PFSK-1 (cell line): ENCODE results near the gene TTC19.

Experiments used
- FOXP2 ChIP-seq: optimal IDR thresholded peaks from 2 replicates; pipeline ENCODE3; 2011; ENCODE audit warnings: borderline replicate concordance, control low read depth, inconsistent platforms; ENCODE audit not compliant: insufficient read depth; ENCODE audit errors: extremely low read length, extremely low read depth
- POLR2AphosphoS5 ChIP-seq: IDR thresholded peaks from 2 replicates; pipeline ENCODE4 v1.6.1; 2012; ENCODE audit warnings: low read depth, mild to moderate bottlenecking, control low read depth, low read length, moderate library complexity
- SIN3A ChIP-seq: IDR thresholded peaks from 2 replicates; pipeline ENCODE4 v1.6.1; 2012; ENCODE audit warnings: mild to moderate bottlenecking, low read length, moderate library complexity, borderline replicate concordance; ENCODE audit not compliant: insufficient read depth
- TAF1 ChIP-seq: IDR thresholded peaks from 2 replicates; pipeline ENCODE4 v1.6.1; 2012; ENCODE audit warnings: low read length, control low read depth, borderline replicate concordance; ENCODE audit not compliant: insufficient read depth
- TF ChIP-seq, protein P1 (sequence below), 2 experiments: IDR thresholded peaks; 2 replicates each; pipeline versions ENCODE4 v1.6.1 to v1.8.0; 2011 to 2012; ENCODE audit warnings: low read depth in 2 of 2, low read length in 2 of 2, control low read depth in 1 of 2, inconsistent platforms in 1 of 2, mild to moderate bottlenecking in 1 of 2, moderate library complexity in 1 of 2; ENCODE audit not compliant: insufficient read depth in 1 of 2

DNA sequence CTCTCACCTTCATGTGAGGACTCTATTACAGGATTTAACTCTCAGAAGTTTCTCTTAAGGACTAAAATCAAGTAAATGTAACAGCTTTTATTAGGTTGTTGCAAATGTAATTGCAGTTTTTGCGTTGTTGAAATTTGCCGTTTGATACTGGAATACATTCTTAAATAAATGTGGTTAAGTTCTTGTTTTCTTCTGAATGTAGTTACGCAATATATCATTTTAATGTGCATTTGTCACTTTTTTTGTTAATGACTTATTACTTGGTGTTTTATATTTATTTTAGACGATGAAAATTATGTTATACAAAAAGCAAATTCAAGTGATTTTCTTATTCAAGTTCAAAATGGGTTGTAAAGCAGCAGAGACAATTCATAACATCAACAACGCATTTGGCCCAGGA, 76.3 kb downstream of the TTC19 start:
- no peak for TF ChIP-seq TAF1
- TF ChIP-seq POLR2AphosphoS5 = no peak
- TF ChIP-seq, protein P1, sequence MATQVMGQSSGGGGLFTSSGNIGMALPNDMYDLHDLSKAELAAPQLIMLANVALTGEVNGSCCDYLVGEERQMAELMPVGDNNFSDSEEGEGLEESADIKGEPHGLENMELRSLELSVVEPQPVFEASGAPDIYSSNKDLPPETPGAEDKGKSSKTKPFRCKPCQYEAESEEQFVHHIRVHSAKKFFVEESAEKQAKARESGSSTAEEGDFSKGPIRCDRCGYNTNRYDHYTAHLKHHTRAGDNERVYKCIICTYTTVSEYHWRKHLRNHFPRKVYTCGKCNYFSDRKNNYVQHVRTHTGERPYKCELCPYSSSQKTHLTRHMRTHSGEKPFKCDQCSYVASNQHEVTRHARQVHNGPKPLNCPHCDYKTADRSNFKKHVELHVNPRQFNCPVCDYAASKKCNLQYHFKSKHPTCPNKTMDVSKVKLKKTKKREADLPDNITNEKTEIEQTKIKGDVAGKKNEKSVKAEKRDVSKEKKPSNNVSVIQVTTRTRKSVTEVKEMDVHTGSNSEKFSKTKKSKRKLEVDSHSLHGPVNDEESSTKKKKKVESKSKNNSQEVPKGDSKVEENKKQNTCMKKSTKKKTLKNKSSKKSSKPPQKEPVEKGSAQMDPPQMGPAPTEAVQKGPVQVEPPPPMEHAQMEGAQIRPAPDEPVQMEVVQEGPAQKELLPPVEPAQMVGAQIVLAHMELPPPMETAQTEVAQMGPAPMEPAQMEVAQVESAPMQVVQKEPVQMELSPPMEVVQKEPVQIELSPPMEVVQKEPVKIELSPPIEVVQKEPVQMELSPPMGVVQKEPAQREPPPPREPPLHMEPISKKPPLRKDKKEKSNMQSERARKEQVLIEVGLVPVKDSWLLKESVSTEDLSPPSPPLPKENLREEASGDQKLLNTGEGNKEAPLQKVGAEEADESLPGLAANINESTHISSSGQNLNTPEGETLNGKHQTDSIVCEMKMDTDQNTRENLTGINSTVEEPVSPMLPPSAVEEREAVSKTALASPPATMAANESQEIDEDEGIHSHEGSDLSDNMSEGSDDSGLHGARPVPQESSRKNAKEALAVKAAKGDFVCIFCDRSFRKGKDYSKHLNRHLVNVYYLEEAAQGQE (IDR thresholded peaks at IDR 0.05; ENCODE audit: insufficient read depth in 1 of 2, low read depth in 2 of 2, low read length in 2 of 2) = no peak
- no peak for TF ChIP-seq SIN3A
- TF ChIP-seq FOXP2 = no peak
